ENCODE results near the gene CDC14A.
"Not testable (repeated sequence)": the region's sequence is repeated elsewhere in the genome, so short reads cannot be mapped to it uniquely, and the experiment has no call there.

The CDC14A gene

DNA sequence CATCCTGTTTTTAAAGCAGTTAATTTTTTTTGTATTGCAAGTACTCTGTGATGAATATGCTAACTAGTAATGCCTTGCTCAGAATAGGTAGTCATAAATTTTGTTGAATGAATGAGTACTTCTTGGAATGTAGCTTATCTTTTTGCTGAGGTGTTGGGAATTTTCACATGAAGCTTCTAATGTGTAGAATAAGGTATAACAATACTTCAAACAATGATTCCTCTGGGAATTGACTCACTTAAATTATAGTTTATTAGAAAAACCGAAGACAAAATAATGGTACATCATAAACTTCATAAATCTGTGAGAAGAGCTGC is 13.9 kb downstream of the CDC14A start:
- intact Hi-C loops (cut with DNase I; ENCODE audit: low total_unique reads), result no loop called here
- no peaks in the 10 kb centered on the region for H3K9me3 ChIP-seq
- no peaks in the 10 kb centered on the region for H3K27me3 ChIP-seq
- no peak overlapping the region for H3K27ac ChIP-seq
- H3K4me1 ChIP-seq, result peaks cover 0 to 5% (median 0%) of the 10 kb centered on the region in 4 donors
- TF ChIP-seq, protein P1, sequence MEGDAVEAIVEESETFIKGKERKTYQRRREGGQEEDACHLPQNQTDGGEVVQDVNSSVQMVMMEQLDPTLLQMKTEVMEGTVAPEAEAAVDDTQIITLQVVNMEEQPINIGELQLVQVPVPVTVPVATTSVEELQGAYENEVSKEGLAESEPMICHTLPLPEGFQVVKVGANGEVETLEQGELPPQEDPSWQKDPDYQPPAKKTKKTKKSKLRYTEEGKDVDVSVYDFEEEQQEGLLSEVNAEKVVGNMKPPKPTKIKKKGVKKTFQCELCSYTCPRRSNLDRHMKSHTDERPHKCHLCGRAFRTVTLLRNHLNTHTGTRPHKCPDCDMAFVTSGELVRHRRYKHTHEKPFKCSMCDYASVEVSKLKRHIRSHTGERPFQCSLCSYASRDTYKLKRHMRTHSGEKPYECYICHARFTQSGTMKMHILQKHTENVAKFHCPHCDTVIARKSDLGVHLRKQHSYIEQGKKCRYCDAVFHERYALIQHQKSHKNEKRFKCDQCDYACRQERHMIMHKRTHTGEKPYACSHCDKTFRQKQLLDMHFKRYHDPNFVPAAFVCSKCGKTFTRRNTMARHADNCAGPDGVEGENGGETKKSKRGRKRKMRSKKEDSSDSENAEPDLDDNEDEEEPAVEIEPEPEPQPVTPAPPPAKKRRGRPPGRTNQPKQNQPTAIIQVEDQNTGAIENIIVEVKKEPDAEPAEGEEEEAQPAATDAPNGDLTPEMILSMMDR (IDR thresholded peaks at IDR 0.05), result no peak
- no peak overlapping the region for H3K4me3 ChIP-seq
- DNase-seq, result no peak
- H3K36me3 ChIP-seq, result no peaks in the 10 kb centered on the region

DNA sequence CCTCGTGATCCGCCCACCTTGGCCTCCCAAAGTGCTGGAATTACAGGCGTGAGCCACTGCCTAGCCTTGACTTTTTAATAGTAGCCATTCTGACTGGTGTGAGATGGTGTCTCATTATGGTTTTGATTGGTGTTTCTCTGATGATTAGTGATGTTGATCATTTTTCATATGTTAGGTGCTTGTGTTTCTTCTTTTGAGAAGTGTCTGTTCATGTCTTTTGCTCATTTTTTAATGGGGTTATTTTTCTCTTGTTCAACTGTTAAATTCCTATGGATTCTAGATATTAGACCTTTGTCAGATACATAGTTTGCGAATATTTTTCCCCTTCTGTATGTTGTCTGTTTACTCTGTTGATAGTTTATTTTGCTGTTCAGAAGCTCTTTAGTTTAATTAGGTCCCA is 17.0 kb downstream of the CDC14A start:
- H3K9me3 ChIP-seq; intact Hi-C loops (cut with DNase I; ENCODE audit: low total_unique reads); H3K36me3 ChIP-seq; H3K27me3 ChIP-seq; H3K4me1 ChIP-seq; DNase-seq; H3K4me3 ChIP-seq; H3K27ac ChIP-seq: not testable (repeated sequence)

GRCh38 chr1:100373953-100374352 is 21.6 kb downstream of the CDC14A start:
- H3K27ac ChIP-seq; intact Hi-C loops (cut with DNase I; ENCODE audit: low total_unique reads): not testable (repeated sequence)

GRCh38 chr1:100376890-100377289 is 24.6 kb downstream of the CDC14A start:
- H3K4me1 ChIP-seq; H3K27ac ChIP-seq; H3K27me3 ChIP-seq; H3K36me3 ChIP-seq; H3K9me3 ChIP-seq; H3K4me3 ChIP-seq; DNase-seq; intact Hi-C loops (cut with DNase I; ENCODE audit: low total_unique reads): not testable (repeated sequence)

More at GRCh38 chr1:100373953-100374352, 21.6 kb downstream of the CDC14A start:
- not testable (repeated sequence) for H3K4me1 ChIP-seq, H3K9me3 ChIP-seq, H3K27me3 ChIP-seq, H3K4me3 ChIP-seq, DNase-seq, H3K36me3 ChIP-seq

DNA sequence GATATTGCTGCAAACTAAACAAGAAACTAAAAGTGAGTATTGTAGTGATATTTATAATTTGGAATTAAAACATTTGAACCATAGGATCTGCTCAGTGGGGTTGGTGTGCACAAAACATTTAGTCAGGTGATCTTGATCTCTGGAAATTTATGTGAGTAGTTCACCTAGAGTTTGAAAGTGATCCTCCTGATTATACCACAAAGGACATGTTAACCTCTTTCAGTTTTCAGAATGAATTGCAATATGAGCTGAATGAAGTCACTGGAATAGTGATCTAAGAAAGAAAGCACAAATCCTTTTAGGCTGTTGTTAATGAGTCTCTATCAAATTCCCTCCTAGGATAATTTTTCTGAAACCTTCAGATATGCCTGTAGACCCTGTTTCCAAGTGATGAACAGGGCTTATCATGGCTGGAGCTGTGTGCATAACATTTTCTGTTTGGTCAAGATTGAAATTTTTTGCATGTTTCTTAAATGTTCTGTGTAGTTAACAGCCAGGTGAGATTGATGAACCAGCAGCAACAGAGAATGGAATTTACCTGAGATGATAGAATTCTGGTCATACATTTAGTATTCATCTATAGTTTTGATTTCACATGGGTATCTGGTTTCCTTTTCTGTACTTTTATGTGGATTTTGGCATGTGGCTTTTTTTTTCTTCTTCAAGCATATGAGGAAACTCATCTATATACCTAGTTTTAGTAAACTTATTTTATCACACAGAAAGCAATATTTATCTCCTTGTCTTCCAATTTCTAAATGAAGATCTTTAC is 25.5 kb downstream of the CDC14A start:
- intact Hi-C loops (cut with DNase I; ENCODE audit: low total_unique reads), result no loop called here
- Histone ChIP-seq H3K27me3 (no peaks in the 10 kb centered on the region), H3K9me3 (no peaks in the 10 kb centered on the region), H3K4me3 (no peak overlapping the region), H3K27ac (no peak overlapping the region), H3K4me1 (no peaks in the 10 kb centered on the region), H3K36me3 (no peaks in the 10 kb centered on the region)
- TF ChIP-seq, protein P1 (IDR thresholded peaks at IDR 0.05), result no peak
- no peak for DNase-seq

- DNase-seq, result no peak
- intact Hi-C loops (cut with DNase I; ENCODE audit: low total_unique reads), result no loop called here
- no peaks in the 10 kb centered on the region for H3K4me1 ChIP-seq
- TF ChIP-seq, protein P1 (IDR thresholded peaks at IDR 0.05), result no peak
- H3K27me3 ChIP-seq, result no peaks in the 10 kb centered on the region
- no peaks in the 10 kb centered on the region for H3K36me3 ChIP-seq
- H3K27ac ChIP-seq, result no peak overlapping the region
- H3K4me3 ChIP-seq, result no peak overlapping the region
- no peaks in the 10 kb centered on the region for H3K9me3 ChIP-seq
Measured at GRCh38 chr1:100378956-100379355, 26.6 kb downstream of the CDC14A start.

DNA sequence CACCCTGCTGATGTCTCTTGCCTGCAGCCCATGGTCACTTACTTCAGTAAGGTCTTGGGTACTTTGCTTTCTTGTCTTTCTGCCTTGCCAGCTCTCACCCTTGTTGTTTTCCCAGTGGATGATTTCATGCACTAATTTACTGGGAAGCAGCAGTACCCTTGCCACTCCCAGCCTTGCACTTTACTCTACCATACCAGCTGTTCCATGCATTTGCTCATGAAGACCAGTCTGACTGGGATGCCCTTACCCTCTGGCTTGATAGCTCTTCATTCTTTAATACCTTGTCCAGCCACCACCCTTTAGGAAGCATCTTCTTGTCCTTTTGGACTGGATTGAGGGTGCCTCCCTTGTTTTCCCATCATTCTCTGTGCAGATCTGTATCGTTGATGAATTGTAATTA is 28.3 kb downstream of the CDC14A start:
- intact Hi-C loops (cut with DNase I; ENCODE audit: low total_unique reads), result no loop called here
- Histone ChIP-seq H3K4me3 (no peak overlapping the region), H3K9me3 (no peaks in the 10 kb centered on the region), H3K27ac (no peak overlapping the region), H3K27me3 (no peaks in the 10 kb centered on the region), H3K36me3 (no peaks in the 10 kb centered on the region), H3K4me1 (no peaks in the 10 kb centered on the region)
- no peak for DNase-seq
- TF ChIP-seq, protein P1 (IDR thresholded peaks at IDR 0.05), result no peak

Measured in tibial artery (tissue), 4 donors.